GM21367 (cell line): Measurements from ENCODE around the gene VWC2.

Experiments
- ATAC-seq: cut with Tn5 transposase; IDR thresholded peaks from one replicate; pipeline ENCODE4 v1.9.1; 2021; ENCODE audit not compliant: unreplicated experiment

Gene VWC2

GRCh38 chr7:49927631-49928030 lies 154.2 kb downstream of the VWC2 start:
- ATAC-seq: no peak

GRCh38 chr7:49928787-49929186 lies 155.3 kb downstream of the VWC2 start:
- ATAC-seq: no peak

GRCh38 chr7:49931627-49932026 lies 158.2 kb downstream of the VWC2 start:
- no peak for ATAC-seq

GRCh38 chr7:49937608-49938007 lies 164.2 kb downstream of the VWC2 start:
- ATAC-seq: no peak
